ENCODE data around the gene TBX1.
"Not testable (repeated sequence)": the region's sequence is repeated elsewhere in the genome, so short reads cannot be mapped to it uniquely, and the experiment has no call there.

Gene TBX1

GRCh38 chr22:19720150-19720827 is 40.3 kb upstream of the TBX1 start:
- no peaks in the 10 kb centered on the region for H3K36me3 Mint-ChIP-seq (ENCODE audit: low read depth)
- H3K9me3 Mint-ChIP-seq = no peaks in the 10 kb centered on the region
- peak overlapping the region; percentile 33 for H3K4me3 Mint-ChIP-seq
- H3K27me3 Mint-ChIP-seq (ENCODE audit: low read depth) = peaks cover 47% of the 10 kb centered on the region
- no peak overlapping the region for H3K27ac Mint-ChIP-seq
- DNase-seq (ENCODE audit: low spot score) = no peak
- peaks cover 2% of the 10 kb centered on the region for H3K4me1 Mint-ChIP-seq (ENCODE audit: low read depth)

- H3K27ac Mint-ChIP-seq = no peak overlapping the region
- H3K27me3 Mint-ChIP-seq (ENCODE audit: low read depth) = peaks cover 50% of the 10 kb centered on the region
- H3K36me3 Mint-ChIP-seq (ENCODE audit: low read depth) = no peaks in the 10 kb centered on the region
- H3K4me3 Mint-ChIP-seq = no peak overlapping the region
- peaks cover 2% of the 10 kb centered on the region for H3K4me1 Mint-ChIP-seq (ENCODE audit: low read depth)
- H3K9me3 Mint-ChIP-seq = no peaks in the 10 kb centered on the region
- DNase-seq (ENCODE audit: low spot score) = no peak
These were observed 39.6 kb upstream of the TBX1 start for GRCh38 chr22:19720999-19721329.

DNA sequence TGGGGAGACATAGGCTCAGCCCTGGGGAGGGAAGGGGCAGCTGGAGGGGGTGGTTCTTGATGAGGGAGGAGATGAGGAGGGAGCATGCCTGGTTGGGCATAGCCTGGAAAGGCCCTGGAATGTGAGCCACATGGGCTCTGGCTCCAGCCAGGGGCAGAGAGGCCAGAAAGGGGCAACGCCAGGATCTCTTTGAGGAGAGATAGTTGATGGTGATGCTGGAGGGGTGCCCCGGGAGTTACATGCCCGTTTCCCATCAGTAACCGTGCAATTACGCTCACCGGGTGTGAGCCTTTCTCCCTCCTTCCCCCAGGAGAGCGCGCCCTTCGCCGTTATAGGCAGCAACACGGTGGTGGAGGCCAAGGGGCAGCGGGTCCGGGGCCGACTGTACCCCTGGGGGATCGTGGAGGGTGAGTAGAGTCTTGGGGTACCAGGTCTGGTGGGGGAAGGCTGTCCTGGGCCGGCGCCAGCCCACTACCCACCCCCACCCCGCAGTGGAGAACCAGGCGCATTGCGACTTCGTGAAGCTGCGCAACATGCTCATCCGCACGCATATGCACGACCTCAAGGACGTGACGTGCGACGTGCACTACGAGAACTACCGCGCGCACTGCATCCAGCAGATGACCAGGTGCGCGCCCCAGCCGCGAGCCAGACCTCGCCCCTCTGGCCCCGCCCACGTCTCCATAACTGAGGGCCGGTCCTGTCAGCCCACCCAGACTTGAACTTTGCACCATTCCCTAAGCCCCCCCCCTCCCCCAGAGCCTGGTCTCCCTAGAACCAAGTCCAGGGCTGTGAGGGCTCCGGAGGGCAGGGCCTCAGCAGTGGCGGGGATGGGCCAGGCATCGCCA is 39.0 kb upstream of the TBX1 start:
- Mint-ChIP-seq H3K9me3 (no peaks in the 10 kb centered on the region), H3K27ac (no peak overlapping the region), H3K4me3 (no peak overlapping the region), H3K27me3 (ENCODE audit: low read depth) (peaks cover 50% of the 10 kb centered on the region), H3K36me3 (ENCODE audit: low read depth) (no peaks in the 10 kb centered on the region), H3K4me1 (ENCODE audit: low read depth) (peaks cover 2% of the 10 kb centered on the region)
- no peak for DNase-seq (ENCODE audit: low spot score)

DNA sequence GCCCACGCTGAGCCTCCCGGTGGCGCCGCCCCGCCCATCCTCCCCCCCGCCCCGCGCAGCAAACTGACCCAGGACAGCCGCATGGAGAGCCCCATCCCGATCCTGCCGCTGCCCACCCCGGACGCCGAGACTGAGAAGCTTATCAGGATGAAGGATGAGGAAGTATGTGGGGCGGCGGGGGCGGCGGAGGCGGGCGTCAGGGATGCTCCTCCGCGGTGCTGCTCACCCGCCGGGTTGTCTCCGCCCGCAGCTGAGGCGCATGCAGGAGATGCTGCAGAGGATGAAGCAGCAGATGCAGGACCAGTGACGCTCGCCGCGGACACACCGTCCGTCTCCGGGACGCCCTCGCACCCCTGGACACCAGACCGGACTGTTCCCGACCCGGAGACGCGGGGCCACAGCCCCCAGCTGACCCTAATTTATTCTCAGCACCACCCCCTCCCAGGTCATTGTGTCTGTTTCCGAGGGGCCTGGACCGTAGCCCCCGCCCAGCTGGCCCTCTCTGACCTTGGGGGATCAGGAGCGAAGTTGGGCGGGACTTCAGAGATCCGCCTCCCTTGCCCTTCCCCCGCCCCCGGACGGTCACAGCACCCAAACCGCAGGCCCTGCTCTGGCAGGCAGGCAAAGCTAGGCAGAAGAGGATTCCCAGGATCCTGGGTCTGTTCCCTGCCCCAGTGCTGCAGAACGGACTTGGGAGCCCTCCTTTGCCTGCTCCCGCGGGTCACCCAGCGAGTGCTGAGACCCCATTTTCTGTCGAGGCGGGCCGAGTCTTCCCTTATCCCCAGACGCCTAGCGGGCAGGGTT is 38.2 kb upstream of the TBX1 start:
- H3K36me3 Mint-ChIP-seq (ENCODE audit: low read depth) = no peaks in the 10 kb centered on the region
- no peak overlapping the region for H3K27ac Mint-ChIP-seq
- peaks cover 50% of the 10 kb centered on the region for H3K27me3 Mint-ChIP-seq (ENCODE audit: low read depth)
- H3K4me1 Mint-ChIP-seq (ENCODE audit: low read depth) = peaks cover 2% of the 10 kb centered on the region
- H3K4me3 Mint-ChIP-seq = no peak overlapping the region
- no peak for DNase-seq (ENCODE audit: low spot score)
- H3K9me3 Mint-ChIP-seq = no peaks in the 10 kb centered on the region

DNA sequence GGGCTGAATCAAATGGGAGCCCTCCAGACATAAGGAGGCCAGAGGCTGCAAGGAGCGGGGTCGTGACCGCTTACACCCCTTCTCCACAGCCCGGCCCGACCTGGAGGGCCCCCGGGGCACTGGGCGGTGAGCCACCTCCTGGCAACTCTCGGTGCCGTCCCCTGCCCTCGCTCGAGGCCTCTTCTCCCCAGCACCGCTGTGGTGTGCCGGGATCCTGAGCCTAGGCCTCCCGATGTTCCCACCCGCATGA is 37.7 kb upstream of the TBX1 start:
- Mint-ChIP-seq H3K27ac (no peak overlapping the region), H3K36me3 (ENCODE audit: low read depth) (no peaks in the 10 kb centered on the region), H3K27me3 (ENCODE audit: low read depth) (peaks cover 47% of the 10 kb centered on the region), H3K4me3 (no peak overlapping the region), H3K4me1 (ENCODE audit: low read depth) (no peaks in the 10 kb centered on the region), H3K9me3 (no peaks in the 10 kb centered on the region)
- DNase-seq (ENCODE audit: low spot score) = no peak

GRCh38 chr22:19723232-19723982 is 37.2 kb upstream of the TBX1 start, which contains the start of gene GP1BB:
GP1BB (plus strand) TSS chr22:19723539; CDS start chr22:19723570, 31 bp downstream.
- peak; percentile 20 for DNase-seq (ENCODE audit: low spot score)
- H3K4me3 Mint-ChIP-seq = no peak within 1 kb of the TSS
- H3K27ac Mint-ChIP-seq = no peak within 1 kb of the TSS

DNA sequence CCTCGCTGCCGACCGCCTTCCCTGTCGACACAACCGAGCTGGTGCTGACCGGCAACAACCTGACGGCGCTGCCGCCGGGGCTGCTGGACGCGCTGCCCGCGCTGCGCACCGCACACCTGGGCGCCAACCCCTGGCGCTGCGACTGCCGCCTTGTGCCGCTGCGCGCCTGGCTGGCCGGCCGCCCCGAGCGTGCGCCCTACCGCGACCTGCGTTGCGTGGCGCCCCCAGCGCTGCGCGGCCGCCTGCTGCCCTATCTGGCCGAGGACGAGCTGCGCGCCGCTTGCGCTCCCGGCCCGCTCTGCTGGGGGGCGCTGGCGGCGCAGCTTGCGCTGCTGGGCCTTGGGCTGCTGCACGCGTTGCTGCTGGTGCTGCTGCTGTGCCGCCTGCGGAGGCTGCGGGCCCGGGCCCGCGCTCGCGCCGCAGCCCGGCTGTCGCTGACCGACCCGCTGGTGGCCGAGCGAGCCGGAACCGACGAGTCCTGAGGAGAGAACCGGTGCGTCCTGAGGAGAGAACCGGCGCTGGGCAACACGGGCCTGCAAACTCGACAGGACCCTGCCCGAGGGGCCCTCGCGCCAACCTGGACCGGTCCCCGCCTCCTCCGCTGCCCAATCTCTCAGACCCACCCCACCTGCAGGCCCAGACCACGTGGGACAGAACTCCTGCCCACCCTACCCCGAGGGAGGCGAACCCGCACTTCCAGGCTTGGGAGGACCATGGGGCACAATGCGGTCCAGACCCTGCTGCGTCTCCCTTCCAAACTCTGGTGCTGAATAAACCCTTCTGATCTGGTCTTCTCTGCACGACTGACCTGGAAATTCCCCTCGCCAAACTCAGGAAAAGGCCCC is 36.4 kb upstream of the TBX1 start:
- Mint-ChIP-seq H3K4me1 (ENCODE audit: low read depth) (no peaks in the 10 kb centered on the region), H3K9me3 (no peaks in the 10 kb centered on the region), H3K27me3 (ENCODE audit: low read depth) (peaks cover 46% of the 10 kb centered on the region), H3K36me3 (ENCODE audit: low read depth) (no peaks in the 10 kb centered on the region), H3K27ac (no peak overlapping the region), H3K4me3 (peak overlapping the region; percentile 43)
- no peak for DNase-seq (ENCODE audit: low spot score)

More at GRCh38 chr22:19723232-19723982, 37.2 kb upstream of the TBX1 start, which contains the start of gene GP1BB:
- H3K9me3 Mint-ChIP-seq = no peaks in the 10 kb centered on the region
- no peaks in the 10 kb centered on the region for H3K36me3 Mint-ChIP-seq (ENCODE audit: low read depth)
- H3K4me1 Mint-ChIP-seq (ENCODE audit: low read depth) = no peaks in the 10 kb centered on the region
- peaks cover 47% of the 10 kb centered on the region for H3K27me3 Mint-ChIP-seq (ENCODE audit: low read depth)

GRCh38 chr22:19724927-19725661 is 35.5 kb upstream of the TBX1 start:
- Mint-ChIP-seq H3K27ac (no peak overlapping the region), H3K27me3 (ENCODE audit: low read depth) (peaks cover 37% of the 10 kb centered on the region), H3K4me3 (peak overlapping the region; percentile 43), H3K9me3 (no peaks in the 10 kb centered on the region), H3K4me1 (ENCODE audit: low read depth) (no peaks in the 10 kb centered on the region), H3K36me3 (ENCODE audit: low read depth) (no peaks in the 10 kb centered on the region)
- DNase-seq (ENCODE audit: low spot score) = no peak

DNA sequence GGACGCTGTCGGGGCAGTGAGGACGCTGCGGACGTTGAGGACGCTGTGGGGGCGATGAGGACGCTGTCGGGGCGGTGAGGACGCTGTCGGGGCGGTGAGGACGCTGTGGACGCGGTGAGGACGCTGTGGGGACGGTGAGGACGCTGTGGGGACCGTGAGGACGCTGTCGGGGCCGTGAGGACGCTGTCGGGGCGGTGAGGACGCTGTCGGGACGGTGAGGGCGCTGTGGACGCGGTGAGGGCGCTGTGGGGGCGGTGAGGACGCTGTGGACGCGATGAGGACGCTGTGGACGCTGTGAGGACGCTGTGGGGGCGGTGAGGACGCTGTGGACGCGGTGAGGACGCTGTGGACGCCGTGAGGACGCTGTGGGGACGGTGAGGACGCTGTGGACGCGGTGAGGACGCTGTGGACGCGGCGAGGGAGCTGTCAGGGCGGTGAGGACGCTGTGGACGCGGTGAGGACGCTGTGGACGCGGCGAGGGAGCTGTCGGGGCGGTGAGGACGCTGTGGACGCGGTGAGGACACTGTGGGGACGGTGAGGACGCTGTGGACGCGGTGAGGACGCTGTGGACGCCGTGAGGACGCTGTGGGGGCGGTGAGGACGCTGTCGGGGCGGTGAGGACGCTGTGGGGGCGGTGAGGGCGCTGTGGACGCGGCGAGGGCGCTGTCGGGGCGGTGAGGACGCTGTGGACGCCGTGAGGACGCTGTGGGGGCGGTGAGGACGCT is 34.4 kb upstream of the TBX1 start:
- peaks cover 28% of the 10 kb centered on the region for H3K27me3 Mint-ChIP-seq (ENCODE audit: low read depth)
- DNase-seq (ENCODE audit: low spot score); H3K36me3 Mint-ChIP-seq (ENCODE audit: low read depth); H3K27ac Mint-ChIP-seq; H3K9me3 Mint-ChIP-seq; H3K4me3 Mint-ChIP-seq; H3K4me1 Mint-ChIP-seq (ENCODE audit: low read depth): not testable (repeated sequence)

GRCh38 chr22:19727310-19728150 is 33.0 kb upstream of the TBX1 start:
- H3K9me3 Mint-ChIP-seq = no peaks in the 10 kb centered on the region
- no peak overlapping the region for H3K4me3 Mint-ChIP-seq
- H3K4me1 Mint-ChIP-seq (ENCODE audit: low read depth) = peaks cover 2% of the 10 kb centered on the region
- H3K27me3 Mint-ChIP-seq (ENCODE audit: low read depth) = peaks cover 23% of the 10 kb centered on the region
- H3K27ac Mint-ChIP-seq = no peak overlapping the region
- DNase-seq (ENCODE audit: low spot score) = no peak
- no peaks in the 10 kb centered on the region for H3K36me3 Mint-ChIP-seq (ENCODE audit: low read depth)

- H3K36me3 Mint-ChIP-seq (ENCODE audit: low read depth) = no peaks in the 10 kb centered on the region
- H3K9me3 Mint-ChIP-seq = no peaks in the 10 kb centered on the region
- H3K4me3 Mint-ChIP-seq = no peak overlapping the region
- DNase-seq (ENCODE audit: low spot score) = no peak
- H3K27ac Mint-ChIP-seq = no peak overlapping the region
- H3K4me1 Mint-ChIP-seq (ENCODE audit: low read depth) = peaks cover 2% of the 10 kb centered on the region
- H3K27me3 Mint-ChIP-seq (ENCODE audit: low read depth) = peaks cover 17% of the 10 kb centered on the region
These were observed 32.3 kb upstream of the TBX1 start for GRCh38 chr22:19728271-19728670.

Measured in T-helper 2 cell treated with Interferon-gamma antibody and Interleukin-4, amounts not matched to agents 5 μg/mL and 100 μg/mL, for 36 hours (primary cell).